ENCODE results near the gene WDR93.

Gene WDR93

GRCh38 chr15:89772932-89773583 lies 82.4 kb downstream of the WDR93 start:
- TF ChIP-seq RAD21 (IDR thresholded peaks at IDR 0.05; ENCODE audit: low read depth) = no peak
- TF ChIP-seq USF1 (IDR thresholded peaks at IDR 0.05) = no peak
- no peak for TF ChIP-seq CEBPB (IDR thresholded peaks at IDR 0.05)
- TF ChIP-seq REST (IDR thresholded peaks at IDR 0.05; ENCODE audit: low read depth) = no peak
- no peak for TF ChIP-seq EP300 (IDR thresholded peaks at IDR 0.05; ENCODE audit: borderline replicate concordance)
- no peak for TF ChIP-seq EGR1 (IDR thresholded peaks at IDR 0.05)
- no peak for TF ChIP-seq TCF12 (IDR thresholded peaks at IDR 0.05; ENCODE audit: low read depth)
- TF ChIP-seq NFIC (IDR thresholded peaks at IDR 0.05) = no peak
- TF ChIP-seq ZBTB7A (IDR thresholded peaks at IDR 0.05; ENCODE audit: low read depth) = no peak

- TF ChIP-seq USF1 (IDR thresholded peaks at IDR 0.05) (no peak), NFIC (IDR thresholded peaks at IDR 0.05) (no peak), YY1 (IDR thresholded peaks at IDR 0.05; ENCODE audit: low read depth) (no peak), EP300 (IDR thresholded peaks at IDR 0.05; ENCODE audit: borderline replicate concordance) (no peak), MAX (IDR thresholded peaks at IDR 0.05) (no peak), TCF12 (IDR thresholded peaks at IDR 0.05; ENCODE audit: low read depth) (no peak), REST (IDR thresholded peaks at IDR 0.05; ENCODE audit: low read depth) (no peak), CEBPB (IDR thresholded peaks at IDR 0.05) (no peak), ZBTB7A (IDR thresholded peaks at IDR 0.05; ENCODE audit: low read depth) (no peak), TAF1 (IDR thresholded peaks at IDR 0.05; ENCODE audit: low read depth) (no peak), CREB1 (IDR thresholded peaks at IDR 0.05; ENCODE audit: low read depth) (no peak), TEAD4 (IDR thresholded peaks at IDR 0.05) (no peak), FOXM1 (IDR thresholded peaks at IDR 0.05; ENCODE audit: borderline replicate concordance, low read depth) (no peak)
These were observed 83.9 kb downstream of the WDR93 start for GRCh38 chr15:89774492-89774891.

- TF ChIP-seq EP300 (IDR thresholded peaks at IDR 0.05; ENCODE audit: borderline replicate concordance) = no peak
- TF ChIP-seq NFIC (IDR thresholded peaks at IDR 0.05) = no peak
- no peak for TF ChIP-seq YY1 (IDR thresholded peaks at IDR 0.05; ENCODE audit: low read depth)
- no peak for TF ChIP-seq TCF12 (IDR thresholded peaks at IDR 0.05; ENCODE audit: low read depth)
- no peak for TF ChIP-seq EGR1 (IDR thresholded peaks at IDR 0.05)
- TF ChIP-seq CREB1 (IDR thresholded peaks at IDR 0.05; ENCODE audit: low read depth) = no peak
- TF ChIP-seq ZBTB7A (IDR thresholded peaks at IDR 0.05; ENCODE audit: low read depth) = no peak
- no peak for TF ChIP-seq MAX (IDR thresholded peaks at IDR 0.05)
- no peak for TF ChIP-seq CEBPB (IDR thresholded peaks at IDR 0.05)
- TF ChIP-seq REST (IDR thresholded peaks at IDR 0.05; ENCODE audit: low read depth) = no peak
- no peak for TF ChIP-seq RAD21 (IDR thresholded peaks at IDR 0.05; ENCODE audit: low read depth)
These were observed 85.2 kb downstream of the WDR93 start for GRCh38 chr15:89775815-89776214.

- TF ChIP-seq FOXM1 (IDR thresholded peaks at IDR 0.05; ENCODE audit: borderline replicate concordance, low read depth) (no peak), MAX (IDR thresholded peaks at IDR 0.05) (peak; percentile 93)
These were observed 85.9 kb downstream of the WDR93 start, which contains the start of gene MESP2 for GRCh38 chr15:89776274-89777072. Gene MESP2 (plus strand): TSS chr15:89776332. CDS start chr15:89776358, 26 bp downstream.
